ENCODE measurements around the gene IFI27L1.

- TF ChIP-seq POLR2AphosphoS5 (IDR thresholded peaks at IDR 0.05) (no peak), CTCF (IDR thresholded peaks at IDR 0.05) (no peak)
Measured at GRCh38 chr14:94045563-94046345, 35.4 kb upstream of the IFI27L1 start.
